GM13976 (cell line): ENCODE measurements around the gene EYA4.
"Not testable (repeated sequence)": the region's sequence is repeated elsewhere in the genome, so short reads cannot be mapped to it uniquely, and the experiment has no call there.

Experiments
- DNase-seq: peaks from one replicate; pipeline ENCODE4 v3.0.0; 2012; ENCODE audit warnings: low spot score
- CTCF ChIP-seq: IDR thresholded peaks from 2 replicates; pipeline ENCODE4 v1.5.1; 2012; ENCODE audit warnings: borderline replicate concordance, mild to moderate bottlenecking; ENCODE audit not compliant: insufficient read depth; ENCODE audit errors: extremely low read depth, missing control alignments, control extremely low read depth
- in situ Hi-C: fragments of 300-500 bp; cut with MboI; formaldehyde crosslinking; loops from one replicate; pipeline ENCODE4 v1.12.0; 2022; ENCODE audit warnings: low sequenced_read_pairs, mixed read lengths, inconsistent platforms; ENCODE audit not compliant: unreplicated experiment

EYA4 gene

GRCh38 chr6:133396233-133396983, 155.3 kb downstream of the EYA4 start:
- in situ Hi-C loops, result no loop called here
- TF ChIP-seq CTCF, result no peak
- no peak for DNase-seq

GRCh38 chr6:133396984-133397348, 155.8 kb downstream of the EYA4 start:
- TF ChIP-seq CTCF, result no peak
- in situ Hi-C loops, result no loop called here
- no peak for DNase-seq

- DNase-seq, in situ Hi-C loops: not testable (repeated sequence)
Observed at GRCh38 chr6:133397601-133398000, 156.4 kb downstream of the EYA4 start.

- no peak for DNase-seq
- TF ChIP-seq CTCF, result no peak
- in situ Hi-C loops, result no loop called here
Observed at GRCh38 chr6:133399426-133399825, 158.3 kb downstream of the EYA4 start.

- in situ Hi-C loops, result no loop called here
- no peak for TF ChIP-seq CTCF
- DNase-seq, result no peak
Observed at GRCh38 chr6:133404151-133404550, 163.0 kb downstream of the EYA4 start.

- in situ Hi-C loops, result no loop called here
- TF ChIP-seq CTCF, result no peak
- DNase-seq, result no peak
Observed at GRCh38 chr6:133404728-133405127, 163.6 kb downstream of the EYA4 start.

- in situ Hi-C loops, result no loop called here
- no peak for TF ChIP-seq CTCF
- no peak for DNase-seq
Observed at GRCh38 chr6:133407320-133408100, 166.4 kb downstream of the EYA4 start.
